HEK293T (cell line): ENCODE results near the gene HBE1.

Experiments
- CTCF ChIA-PET: fragments of 350-600 bp; formaldehyde crosslinking; extraction: SDS; loops from one replicate; lab custom pipeline; 2021; ENCODE audit warnings: antibody characterized with exemption, inconsistent platforms; lab: Yijun Ruan, JAX
- POLR2A ChIA-PET: fragments of 350-600 bp; formaldehyde crosslinking; extraction: SDS; loops from one replicate; lab custom pipeline; 2020; ENCODE audit warnings: antibody characterized with exemption, inconsistent platforms; lab: Yijun Ruan, JAX
- DNase-seq: peaks from one replicate; pipeline ENCODE4 v3.0.0; 2012; ENCODE audit warnings: mixed read lengths; ENCODE audit errors: extremely low spot score
- ARNT ChIP-seq: fragments of 450-650 bp; IDR thresholded peaks from 2 replicates; pipeline ENCODE4 v1.6.1; 2017; ENCODE audit warnings: mild to moderate bottlenecking
- BHLHE40 ChIP-seq: fragments of 450-650 bp; IDR thresholded peaks from 2 replicates; pipeline ENCODE4 v1.6.1; 2016; ENCODE audit warnings: mild to moderate bottlenecking, moderate library complexity, borderline replicate concordance
- CTBP1 ChIP-seq: fragments of 450-650 bp; IDR thresholded peaks from 2 replicates; pipeline ENCODE4 v1.6.1; 2016; ENCODE audit warnings: borderline replicate concordance
- ELF4 ChIP-seq: fragments of 450-650 bp; IDR thresholded peaks from 2 replicates; pipeline ENCODE4 v1.6.1; 2017; ENCODE audit warnings: antibody characterized with exemption
- FOXA1 ChIP-seq: fragments of 450-650 bp; IDR thresholded peaks from 2 replicates; pipeline ENCODE4 v1.6.1; 2016; ENCODE audit warnings: mild to moderate bottlenecking
- FOXK2 ChIP-seq: fragments of 450-650 bp; IDR thresholded peaks from 2 replicates; pipeline ENCODE4 v1.6.1; 2016; ENCODE audit warnings: mild to moderate bottlenecking
- FOXM1 ChIP-seq: fragments of 450-650 bp; IDR thresholded peaks from 2 replicates; pipeline ENCODE4 v1.6.1; 2017; ENCODE audit warnings: mild to moderate bottlenecking, borderline replicate concordance
- HDGF ChIP-seq: fragments of 450-650 bp; IDR thresholded peaks from 2 replicates; pipeline ENCODE4 v1.6.1; 2017; ENCODE audit warnings: antibody characterized with exemption, borderline replicate concordance
- L3MBTL2 ChIP-seq: fragments of 450-650 bp; conservative IDR thresholded peaks from 2 replicates; pipeline ENCODE4 v1.6.1; 2016; ENCODE audit warnings: mild to moderate bottlenecking
- LEF1 ChIP-seq: fragments of 450-650 bp; IDR thresholded peaks from 2 replicates; pipeline ENCODE4 v1.6.1; 2017; ENCODE audit warnings: mild to moderate bottlenecking, borderline replicate concordance
- NFRKB ChIP-seq: fragments of 450-650 bp; IDR thresholded peaks from 2 replicates; pipeline ENCODE4 v1.6.1; 2016; ENCODE audit warnings: mild to moderate bottlenecking, moderate library complexity
- PKNOX1 ChIP-seq: fragments of 450-650 bp; IDR thresholded peaks from 2 replicates; pipeline ENCODE4 v1.6.1; 2016
- SP1 ChIP-seq: fragments of 450-650 bp; IDR thresholded peaks from 2 replicates; pipeline ENCODE4 v1.6.1; 2017
- SUZ12 ChIP-seq: fragments of 450-650 bp; IDR thresholded peaks from 2 replicates; pipeline ENCODE4 v1.6.1; 2016; ENCODE audit warnings: mild to moderate bottlenecking
- TARDBP ChIP-seq: fragments of 450-650 bp; IDR thresholded peaks from 2 replicates; pipeline ENCODE4 v1.6.1; 2016
- ZNF384 ChIP-seq: fragments of 450-650 bp; IDR thresholded peaks from 2 replicates; pipeline ENCODE4 v1.6.1; 2016

HBE1 gene

GRCh38 chr11:5291207-5291838 lies 21.6 kb upstream of the HBE1 start:
- POLR2A ChIA-PET, result no interaction called here
- CTCF ChIA-PET, result no interaction called here
- TF ChIP-seq SUZ12 (no peak), ZNF384 (no peak), ARNT (no peak), FOXA1 (no peak), TARDBP (no peak), ELF4 (no peak), LEF1 (no peak), FOXM1 (no peak), FOXK2 (no peak), CTBP1 (no peak), BHLHE40 (no peak), HDGF (no peak), NFRKB (no peak), L3MBTL2 (no peak), PKNOX1 (no peak)
- peak; percentile 18 for DNase-seq

GRCh38 chr11:5290106-5290505 lies 20.4 kb upstream of the HBE1 start:
- no peak for TF ChIP-seq PKNOX1
- TF ChIP-seq FOXM1, result no peak
- ChIA-PET POLR2A (no interaction called here), CTCF (no interaction called here)
- DNase-seq, result no peak

- POLR2A ChIA-PET, result no interaction called here
- DNase-seq, result no peak
- CTCF ChIA-PET, result no interaction called here
- TF ChIP-seq L3MBTL2, result no peak
- TF ChIP-seq FOXM1, result no peak
- no peak for TF ChIP-seq ZNF384
- TF ChIP-seq CTBP1, result no peak
- TF ChIP-seq FOXK2, result no peak
- no peak for TF ChIP-seq LEF1
- no peak for TF ChIP-seq NFRKB
- no peak for TF ChIP-seq PKNOX1
- no peak for TF ChIP-seq HDGF
- TF ChIP-seq ARNT, result no peak
- no peak for TF ChIP-seq TARDBP
- TF ChIP-seq BHLHE40, result no peak
- no peak for TF ChIP-seq ELF4
- TF ChIP-seq FOXA1, result no peak
- TF ChIP-seq SP1, result no peak
- TF ChIP-seq SUZ12, result no peak
Observed at GRCh38 chr11:5289696-5290095, 20.0 kb upstream of the HBE1 start.

GRCh38 chr11:5288906-5289550 lies 19.3 kb upstream of the HBE1 start:
- TF ChIP-seq SP1 (no peak), CTBP1 (no peak), L3MBTL2 (no peak), NFRKB (no peak), LEF1 (no peak), PKNOX1 (no peak), HDGF (no peak), ARNT (no peak), ZNF384 (no peak), BHLHE40 (no peak), FOXK2 (no peak), FOXM1 (no peak), FOXA1 (no peak), ELF4 (no peak), TARDBP (no peak)
- no peak for DNase-seq
- CTCF ChIA-PET, result no interaction called here
- POLR2A ChIA-PET, result no interaction called here

GRCh38 chr11:5288108-5288905 lies 18.6 kb upstream of the HBE1 start:
- CTCF ChIA-PET, result no interaction called here
- POLR2A ChIA-PET, result no interaction called here
- no peak for DNase-seq
- TF ChIP-seq FOXM1, result no peak
- TF ChIP-seq FOXK2, result no peak

GRCh38 chr11:5286901-5287300 lies 17.2 kb upstream of the HBE1 start:
- ChIA-PET CTCF (no interaction called here), POLR2A (no interaction called here)
- no peak for TF ChIP-seq LEF1
- no peak for TF ChIP-seq ELF4
- DNase-seq, result no peak
